GM12875 (cell line): ENCODE data around the gene PAK6.

Experiments used
- H3K4me3 ChIP-seq: one replicate; pipeline ENCODE4 v1.5.1; 2011; ENCODE audit warnings: low read depth, low read length, control low read depth
- TF ChIP-seq, protein P1 (sequence below): IDR thresholded peaks from 2 replicates; pipeline ENCODE4 v1.5.1; 2011; ENCODE audit warnings: low read depth, mild to moderate bottlenecking, control low read depth, inconsistent platforms, low read length, moderate library complexity, borderline replicate concordance; ENCODE audit not compliant: insufficient read depth

The PAK6 gene

DNA sequence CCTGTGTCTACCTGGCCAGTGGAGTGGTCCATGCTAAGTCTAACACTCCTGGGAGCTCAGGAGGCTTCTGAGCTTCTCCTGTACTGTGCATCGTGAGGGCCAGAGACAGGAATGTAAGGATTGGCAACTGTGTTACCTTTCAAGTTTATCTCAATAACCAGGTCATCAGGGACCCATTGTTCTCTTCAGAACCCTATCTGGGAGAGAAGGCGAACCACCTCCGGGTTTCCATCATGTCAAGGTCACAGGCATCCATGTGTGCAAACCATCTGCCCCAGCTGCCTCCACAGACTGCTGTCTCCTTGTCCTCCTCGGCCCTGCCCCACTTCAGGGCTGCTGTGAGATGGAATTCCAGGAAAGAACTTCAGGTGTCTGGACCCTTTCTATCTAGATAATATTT, 38.1 kb downstream of the PAK6 start:
- H3K4me3 ChIP-seq: no peak overlapping the region

DNA sequence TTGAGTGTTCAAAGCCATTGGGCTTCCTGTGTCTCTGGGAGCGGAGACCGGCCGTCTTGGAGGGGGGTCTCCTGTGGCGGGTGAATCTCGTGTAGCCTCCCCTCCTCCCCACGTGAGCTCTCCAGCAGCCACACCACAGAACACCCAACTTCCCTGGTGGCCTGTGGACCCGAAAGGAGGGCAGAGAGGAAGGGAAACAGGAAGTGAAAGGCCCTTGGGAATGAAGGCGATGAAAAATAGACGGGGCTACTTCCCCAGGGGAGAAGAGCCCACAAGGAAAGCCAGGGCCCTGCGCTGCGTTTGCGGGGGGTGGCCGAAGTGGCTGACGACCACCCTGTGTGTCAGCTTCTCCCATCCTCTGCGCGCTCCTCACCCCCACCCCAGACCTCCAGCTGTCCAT, 38.6 kb downstream of the PAK6 start:
- no peak overlapping the region for H3K4me3 ChIP-seq
- TF ChIP-seq, protein P1, sequence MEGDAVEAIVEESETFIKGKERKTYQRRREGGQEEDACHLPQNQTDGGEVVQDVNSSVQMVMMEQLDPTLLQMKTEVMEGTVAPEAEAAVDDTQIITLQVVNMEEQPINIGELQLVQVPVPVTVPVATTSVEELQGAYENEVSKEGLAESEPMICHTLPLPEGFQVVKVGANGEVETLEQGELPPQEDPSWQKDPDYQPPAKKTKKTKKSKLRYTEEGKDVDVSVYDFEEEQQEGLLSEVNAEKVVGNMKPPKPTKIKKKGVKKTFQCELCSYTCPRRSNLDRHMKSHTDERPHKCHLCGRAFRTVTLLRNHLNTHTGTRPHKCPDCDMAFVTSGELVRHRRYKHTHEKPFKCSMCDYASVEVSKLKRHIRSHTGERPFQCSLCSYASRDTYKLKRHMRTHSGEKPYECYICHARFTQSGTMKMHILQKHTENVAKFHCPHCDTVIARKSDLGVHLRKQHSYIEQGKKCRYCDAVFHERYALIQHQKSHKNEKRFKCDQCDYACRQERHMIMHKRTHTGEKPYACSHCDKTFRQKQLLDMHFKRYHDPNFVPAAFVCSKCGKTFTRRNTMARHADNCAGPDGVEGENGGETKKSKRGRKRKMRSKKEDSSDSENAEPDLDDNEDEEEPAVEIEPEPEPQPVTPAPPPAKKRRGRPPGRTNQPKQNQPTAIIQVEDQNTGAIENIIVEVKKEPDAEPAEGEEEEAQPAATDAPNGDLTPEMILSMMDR: no peak

More for the DNA sequence above, 38.1 kb downstream of the PAK6 start:
- TF ChIP-seq, protein P1: no peak

DNA sequence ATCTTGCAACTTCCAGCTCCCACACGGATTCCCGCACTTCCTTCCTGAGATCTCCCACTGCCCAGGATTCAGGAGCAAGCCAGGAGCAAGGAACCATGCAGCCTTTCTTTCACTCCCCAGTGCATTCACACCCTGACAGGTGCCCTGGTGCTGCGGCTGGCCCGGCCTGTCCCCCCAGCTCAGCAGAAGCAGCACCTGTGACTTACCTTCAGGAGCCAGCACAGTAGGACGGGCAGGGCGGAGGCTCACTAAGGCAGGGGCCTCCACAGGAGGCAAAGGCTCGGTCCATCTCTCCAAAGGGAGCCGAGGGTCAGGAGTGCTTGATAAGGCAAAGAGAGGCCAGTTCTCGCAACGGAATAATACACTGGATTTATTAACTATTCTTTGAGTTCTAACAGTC, 39.2 kb downstream of the PAK6 start:
- TF ChIP-seq, protein P1: no peak
- no peak overlapping the region for H3K4me3 ChIP-seq

DNA sequence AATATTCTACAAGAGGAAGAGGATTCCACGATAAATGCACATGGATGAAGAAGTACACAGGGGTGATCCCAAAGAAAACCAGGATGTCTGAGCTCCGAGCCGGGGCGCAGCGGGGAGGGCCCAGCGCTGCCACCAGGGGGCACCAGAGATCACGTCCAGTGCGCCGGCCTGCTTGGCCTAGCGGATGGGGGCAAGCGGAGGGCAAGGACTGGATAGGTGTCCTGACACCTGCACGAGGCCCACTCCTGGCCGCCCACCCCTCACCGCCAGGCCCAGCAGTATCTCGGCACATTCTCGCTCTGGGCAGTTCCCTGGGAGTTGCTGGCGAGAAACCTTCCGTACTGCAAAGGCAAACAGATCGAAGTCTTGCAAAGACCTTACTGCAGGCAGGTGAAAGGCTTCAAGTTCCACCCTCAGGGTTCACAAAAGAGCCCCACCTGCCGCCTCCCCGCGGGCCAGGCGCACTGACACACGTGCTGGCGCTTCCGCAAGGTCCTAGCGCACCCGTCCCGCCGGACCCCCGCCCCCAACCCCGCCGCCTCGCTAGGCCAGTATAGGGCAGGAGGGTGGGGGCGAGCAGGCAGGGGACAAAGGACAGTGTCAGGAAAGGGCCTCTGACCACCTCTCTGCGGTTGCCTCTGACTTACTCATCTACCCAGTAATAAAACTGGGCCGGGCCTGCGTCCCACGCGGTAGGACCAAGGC, 40.7 kb downstream of the PAK6 start:
- TF ChIP-seq, protein P1: peak; percentile 97

DNA sequence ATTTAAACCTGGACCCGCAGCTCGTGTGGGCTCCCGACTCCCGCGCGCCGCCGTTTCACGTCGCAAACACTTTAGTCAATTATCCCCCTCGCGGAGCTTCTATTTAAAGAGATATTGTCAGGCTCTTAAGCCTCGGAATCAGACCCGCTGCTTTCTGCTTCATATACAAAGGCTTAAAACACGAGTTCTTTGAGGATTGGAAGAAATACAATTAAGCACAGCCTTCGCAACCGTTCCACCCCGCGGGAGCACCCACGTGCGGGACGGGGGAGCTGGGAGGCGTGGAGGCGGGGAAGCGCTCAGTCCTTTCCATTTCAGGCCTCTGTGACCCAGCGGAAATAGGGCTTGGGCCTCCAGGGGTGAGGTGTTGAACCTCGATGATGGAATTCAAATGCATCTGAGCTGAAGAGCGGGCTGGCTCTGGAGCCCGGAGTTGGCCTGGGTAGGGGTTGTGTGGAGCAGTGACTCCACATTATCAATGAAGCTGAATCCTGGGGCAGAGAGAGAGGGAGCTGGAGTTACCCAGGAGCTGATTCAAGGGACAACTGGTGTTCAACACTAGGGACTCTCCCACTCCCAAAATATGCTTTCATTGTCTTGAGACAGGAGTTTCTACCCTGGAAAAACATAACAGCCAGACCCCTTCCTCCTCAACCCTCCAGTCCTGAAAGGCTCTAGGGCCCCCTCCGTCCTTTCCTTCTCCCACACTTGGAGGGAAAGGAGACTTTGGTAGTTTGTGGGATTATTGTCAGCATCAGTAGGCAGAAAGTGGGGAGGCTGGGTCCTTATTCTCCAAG, 41.6 kb downstream of the PAK6 start:
- H3K4me3 ChIP-seq: no peak overlapping the region
- TF ChIP-seq, protein P1: no peak

More for the DNA sequence above, 40.7 kb downstream of the PAK6 start:
- H3K4me3 ChIP-seq: no peak overlapping the region

DNA sequence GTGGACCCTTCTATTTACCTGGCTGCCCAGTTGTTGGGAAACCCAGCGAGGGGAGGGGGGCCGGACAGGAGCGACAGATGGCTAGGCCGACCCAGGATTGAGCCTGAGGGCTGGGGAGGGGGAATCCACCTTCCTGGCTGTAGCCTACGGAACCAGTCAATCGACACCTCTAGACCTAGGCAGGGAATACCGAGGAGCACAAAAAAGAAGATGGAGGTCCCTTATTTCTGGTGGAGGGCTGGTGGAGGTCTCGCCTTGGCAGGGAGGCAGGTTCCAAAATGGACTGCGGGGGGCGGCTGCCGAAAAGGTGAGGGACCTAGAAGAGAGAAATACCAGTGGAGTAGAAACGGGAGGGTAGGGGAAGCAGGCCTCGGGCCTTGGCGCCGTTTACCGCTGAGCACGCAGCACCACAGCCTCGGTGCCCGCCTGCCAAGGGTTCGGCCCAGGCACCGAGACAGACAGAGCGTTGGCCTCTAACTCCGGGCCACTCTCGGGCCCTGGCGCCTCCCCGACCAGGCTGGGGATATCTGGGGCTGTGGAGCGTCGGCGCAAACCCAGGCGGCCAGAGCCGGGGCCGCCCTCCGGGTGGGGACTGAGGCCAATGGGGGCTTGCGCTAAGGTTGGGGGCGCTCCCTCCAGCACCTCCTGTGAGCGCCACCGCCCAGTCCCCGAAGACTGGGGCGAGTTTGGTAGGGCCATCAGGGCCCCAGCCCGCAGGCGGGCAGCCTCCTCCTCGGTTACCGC, 42.4 kb downstream of the PAK6 start:
- H3K4me3 ChIP-seq: no peak overlapping the region
- TF ChIP-seq, protein P1: no peak
